ENCODE results near the gene TST. TPM values are rescaled to one million over a fixed set of nuclear protein-coding genes. Genes with fewer than 3 reads are reported as not detected.

Gene TST
- total and polyA plus RNA-seq, 2 of the 8 experiments (the other 6 are each of a cell fraction or from before 2014, with no cell fraction given), result 22.6 to 61.6 TPM

DNA sequence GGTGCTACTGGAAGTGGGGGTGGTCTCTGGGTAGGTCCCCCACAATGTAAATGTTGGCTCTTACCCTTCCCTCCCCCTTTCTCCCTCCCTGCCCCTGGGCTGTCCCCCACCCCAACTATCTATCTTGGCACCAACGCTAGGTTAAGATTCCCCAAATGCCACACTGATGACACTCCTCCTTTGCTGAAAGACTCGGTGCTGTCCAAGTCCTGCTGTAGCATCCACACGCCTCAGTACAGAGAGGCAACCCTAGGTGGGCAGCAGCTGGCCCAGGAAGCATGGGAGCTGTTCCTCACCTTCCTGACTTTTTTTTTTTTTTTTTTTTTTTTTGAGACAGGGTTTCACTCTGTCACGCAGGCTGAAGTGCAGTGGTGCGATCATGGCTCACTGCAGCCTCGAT lies 28.9 kb upstream of the TST start (continued):
- no peak for TF ChIP-seq RAD21 (IDR thresholded peaks at IDR 0.05 in 1 of 2, conservative IDR thresholded peaks at IDR 0.05 in 1 of 2; ENCODE audit: low read depth in 2 of 2, low read length in 2 of 2)
- TF ChIP-seq RBBP5 (IDR thresholded peaks at IDR 0.05; ENCODE audit: borderline replicate concordance, low read depth, low read length), result no peak
- no peak for TF ChIP-seq BCL11A (IDR thresholded peaks at IDR 0.05; ENCODE audit: low read depth in 2 of 2, low read length in 2 of 2)
- TF ChIP-seq SUZ12 (IDR thresholded peaks at IDR 0.05; ENCODE audit: low read length), result no peak
- TF ChIP-seq GTF2F1 (IDR thresholded peaks at IDR 0.05; ENCODE audit: borderline replicate concordance, low read depth, low read length), result no peak
- TF ChIP-seq TAF7 (optimal IDR thresholded peaks at IDR 0.05; ENCODE audit: borderline replicate concordance, low read depth, low read length), result no peak
- no peak for TF ChIP-seq CTBP2 (IDR thresholded peaks at IDR 0.05; ENCODE audit: borderline replicate concordance, insufficient read depth, insufficient read length, low read length)

Measured in H1 (cell line).